GM12892 (cell line): Measurements from ENCODE around the gene KIRREL2.

Source experiments
- POLR2A ChIP-seq: IDR thresholded peaks from 2 replicates; pipeline ENCODE4 v1.6.1; 2011; ENCODE audit warnings: low read depth, low read length, control low read depth
- POLR2AphosphoS5 ChIP-seq: IDR thresholded peaks from 2 replicates; pipeline ENCODE4 v1.6.1; 2011; ENCODE audit warnings: low read depth, low read length, control low read depth

DNA sequence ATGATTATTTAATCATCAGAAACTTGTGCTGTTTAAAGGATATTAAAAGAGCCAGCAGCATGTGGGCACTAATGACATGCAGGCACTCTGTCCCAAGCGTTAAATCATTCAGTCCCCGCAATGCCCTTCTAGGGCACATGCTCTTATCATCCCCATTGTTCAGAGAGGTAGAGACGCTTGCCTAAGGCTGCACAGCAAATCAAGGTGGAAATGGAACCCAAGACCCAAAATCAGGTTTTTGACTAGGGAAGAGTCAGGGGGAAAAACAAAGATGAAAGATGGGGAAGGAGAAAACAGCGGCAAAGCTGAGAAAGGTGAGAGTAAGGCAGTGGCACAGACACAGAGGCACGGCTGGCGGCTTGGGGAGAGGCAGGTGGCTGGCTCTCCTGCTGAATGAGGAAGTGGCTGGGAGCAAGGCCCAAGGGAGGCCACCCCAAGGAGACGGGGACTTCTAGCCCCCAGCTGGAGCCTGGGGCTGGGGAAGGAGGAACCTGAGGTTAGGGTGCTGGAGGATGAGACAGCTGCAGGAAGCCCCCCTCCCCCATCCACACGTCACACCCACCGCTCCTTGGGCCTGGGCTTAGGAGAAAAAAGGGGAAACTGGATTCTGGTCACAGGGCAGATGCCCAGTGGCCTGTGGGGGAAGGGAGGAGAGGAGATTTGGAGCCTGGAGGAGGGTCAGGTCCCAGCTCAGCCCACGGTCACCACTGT is 52.4 kb downstream of the KIRREL2 start:
- TF ChIP-seq POLR2A (no peak), POLR2AphosphoS5 (no peak)
